Endothelial cell of umbilical vein (primary cell): Measurements from ENCODE around the gene IGSF5. TPM values are rescaled to one million over a fixed set of nuclear protein-coding genes. Genes with fewer than 3 reads are reported as not detected.

Experiments used
- BruUV-seq: library from RNA; stranded (reverse); fragments of 400-500 nt; replicated peaks from 2 replicates; lab custom pipeline; 2021; lab: Mats Ljungman, UMichigan
- CTCF ChIA-PET: fragments of 300-600, 350-600 bp; sonication (Branson Sonifier 250); formaldehyde crosslinking; loops from one replicate; lab custom pipeline; 2021; ENCODE audit warnings: antibody characterized with exemption, inconsistent platforms; lab: Charles Lee
- POLR2A ChIA-PET: fragments of 300-600, 350-600 bp; sonication (Branson Sonifier 250); formaldehyde crosslinking; loops from one replicate; lab custom pipeline; 2021; ENCODE audit warnings: antibody characterized with exemption, inconsistent platforms; lab: Charles Lee
- DNase-seq: peaks from one replicate; pipeline ENCODE4 v3.0.0-alpha.2; 2011; ENCODE audit warnings: low read depth, low spot score
- FAIRE-seq: peaks from 2 replicates; lab custom pipeline; 2011; peaks lifted over from hg19 to GRCh38; lab: Jason Lieb, UNC
- H2AFZ ChIP-seq: 2 replicates; pipeline ENCODE4 v1.6.0; 2012; ENCODE audit warnings: low read depth, low read length, control low read depth, inconsistent platforms
- H3K27ac ChIP-seq: 2 replicates; pipeline ENCODE4 v1.5.1; 2011; ENCODE audit warnings: low read depth, mild to moderate bottlenecking, control low read depth, low read length, moderate library complexity; ENCODE audit not compliant: insufficient read depth
- H3K27me3 ChIP-seq, 2 experiments: 2 replicates each; pipeline versions ENCODE4 v1.6.0 to v1.6.1; 2011; ENCODE audit warnings: low read length in 2 of 2, mixed read lengths in 1 of 2; ENCODE audit not compliant: control insufficient read depth in 2 of 2, insufficient read depth in 2 of 2
- H3K36me3 ChIP-seq, 2 experiments: 2 replicates in 1 of 2; 3 replicates in 1 of 2; pipeline ENCODE4 v1.5.1; 2011; ENCODE audit warnings: low read length in 2 of 2, mild to moderate bottlenecking in 1 of 2, moderate library complexity in 1 of 2; ENCODE audit not compliant: control insufficient read depth in 2 of 2, insufficient read depth in 2 of 2; ENCODE audit errors: extremely low read depth in 1 of 2
- H3K4me1 ChIP-seq: 3 replicates; pipeline ENCODE4 v1.5.1; 2011; ENCODE audit warnings: mild to moderate bottlenecking, low read length; ENCODE audit not compliant: control insufficient read depth, insufficient read depth; ENCODE audit errors: extremely low read depth
- H3K4me2 ChIP-seq: 2 replicates; pipeline ENCODE4 v1.6.1; 2011; ENCODE audit warnings: low read length, control low read depth, mixed read lengths; ENCODE audit not compliant: insufficient read depth
- H3K4me3 ChIP-seq, 3 experiments: fragments of 200-600 bp in 1 of 3; sonication (generic), shearing (Covaris generic) in 1 of 3; replicated peaks in 1 of 3; 2 replicates each; pipeline ENCODE4 v1.5.1; 2011 to 2016; ENCODE audit warnings: control low read depth in 3 of 3, low read length in 3 of 3, mild to moderate bottlenecking in 2 of 3, inconsistent platforms in 1 of 3, low read depth in 1 of 3, moderate library complexity in 1 of 3; ENCODE audit not compliant: insufficient read depth in 1 of 3
- H3K79me2 ChIP-seq: 2 replicates; pipeline ENCODE4 v1.6.0; 2012; ENCODE audit warnings: low read length, inconsistent platforms; ENCODE audit not compliant: control insufficient read depth, insufficient read depth
- H3K9ac ChIP-seq: replicated peaks from 2 replicates; pipeline ENCODE3; 2011; ENCODE audit warnings: low read length, control low read depth; ENCODE audit not compliant: insufficient read depth; ENCODE audit errors: extremely low read depth
- H3K9me1 ChIP-seq: replicated peaks from 3 replicates; pipeline ENCODE4 v1.6.0; 2011; ENCODE audit warnings: mild to moderate bottlenecking, low read length; ENCODE audit not compliant: control insufficient read depth, insufficient read depth; ENCODE audit errors: extremely low read depth
- H3K9me3 ChIP-seq: replicated peaks from 2 replicates; pipeline ENCODE4 v1.5.1; 2012; ENCODE audit warnings: low read length, inconsistent platforms; ENCODE audit not compliant: control insufficient read depth, insufficient read depth
- H4K20me1 ChIP-seq: replicated peaks from 2 replicates; pipeline ENCODE3; 2011; ENCODE audit warnings: mild to moderate bottlenecking, low read length; ENCODE audit not compliant: control insufficient read depth, insufficient read depth; ENCODE audit errors: extremely low read depth
- EZH2 ChIP-seq: IDR thresholded peaks from 2 replicates; pipeline ENCODE4 v1.6.1; 2012; ENCODE audit warnings: borderline replicate concordance, low read depth, mild to moderate bottlenecking, moderate library complexity, low read length, inconsistent platforms; ENCODE audit not compliant: severe bottlenecking
- FOS ChIP-seq: IDR thresholded peaks from 2 replicates; pipeline ENCODE4 v1.6.1; 2011; ENCODE audit warnings: mild to moderate bottlenecking, low read length, moderate library complexity, borderline replicate concordance; ENCODE audit not compliant: insufficient read depth
- GATA2 ChIP-seq: IDR thresholded peaks from 2 replicates; pipeline ENCODE4 v1.7.0; 2011; ENCODE audit warnings: low read depth, mild to moderate bottlenecking, moderate library complexity, mixed read lengths, low read length; ENCODE audit not compliant: insufficient read length, insufficient read depth
- JUN ChIP-seq: IDR thresholded peaks from 2 replicates; pipeline ENCODE4 v1.6.1; 2011; ENCODE audit warnings: borderline replicate concordance, low read depth; ENCODE audit not compliant: insufficient read length, insufficient read depth
- MAX ChIP-seq: IDR thresholded peaks from 2 replicates; pipeline ENCODE4 v1.6.1; 2011; ENCODE audit not compliant: insufficient read depth, insufficient read length
- MYC ChIP-seq: IDR thresholded peaks from one replicate; pipeline ENCODE4 v1.6.1; 2011; ENCODE audit warnings: mild to moderate bottlenecking, low read depth, low read length
- POLR2A ChIP-seq: IDR thresholded peaks from 2 replicates; pipeline ENCODE4 v1.6.1; 2012; ENCODE audit warnings: low read depth, mild to moderate bottlenecking, control low read depth, low read length
- POLR2AphosphoS5 ChIP-seq: IDR thresholded peaks from 2 replicates; pipeline ENCODE4 v1.6.1; 2012; ENCODE audit warnings: low read depth, mild to moderate bottlenecking, control low read depth, low read length, moderate library complexity; ENCODE audit not compliant: insufficient read depth
- dilution Hi-C: fragments of 300-500 bp; cut with MboI; formaldehyde crosslinking; loops from one replicate; pipeline ENCODE4 v1.15.0; 2019; ENCODE audit warnings: low sequenced_read_pairs; ENCODE audit not compliant: extremely low pct_ligation_motif_present
- intact Hi-C: fragments of 100-400 bp; cut with micrococcal nuclease; formaldehyde crosslinking; loops from one replicate; pipeline ENCODE4 v1.10.0; 2022
- polyA plus RNA-seq, 4 experiments: library from polyadenylated mRNA; depleted of rRNA in 3 of 4; stranded (reverse) in 3 of 4; unstranded in 1 of 4; fragments of >200 nt; gene quantifications; 2 replicates each; pipeline versions ENCODE4 v1.2.1 to v1.2.3, GENCODE V29; 2011 to 2012; ENCODE audit warnings: missing spikeins in 1 of 4
- total RNA-seq: library from RNA; stranded (reverse); gene quantifications from 2 replicates; pipeline ENCODE4 v1.2.3, GENCODE V29; 2021
- TF ChIP-seq, protein P1 (sequence below), 2 donors: IDR thresholded peaks; 1 replicate in 1 of 2; 2 replicates in 1 of 2; pipeline ENCODE4 v1.5.1; 2011; ENCODE audit warnings: low read length in 2 of 2, mild to moderate bottlenecking in 2 of 2, moderate library complexity in 2 of 2, control low read depth in 1 of 2, inconsistent platforms in 1 of 2, low read depth in 1 of 2; ENCODE audit not compliant: insufficient read depth in 1 of 2; ENCODE audit errors: extremely low read depth in 1 of 2

Gene IGSF5
- total and polyA plus RNA-seq, 2 donors (not counting 3 experiments of a cell fraction or from before 2014, with no cell fraction given), result not detected

- Histone ChIP-seq H3K9me1 (no peaks in the 10 kb centered on the region), H4K20me1 (no peaks in the 10 kb centered on the region), H3K9me3 (no peaks in the 10 kb centered on the region), H3K4me2 (no peak overlapping the region), H3K4me3 (no peak overlapping the region), H2AFZ (no peak overlapping the region), H3K4me1 (no peaks in the 10 kb centered on the region), H3K27me3 (no peaks in the 10 kb centered on the region), H3K79me2 (no peaks in the 10 kb centered on the region), H3K36me3 (no peaks in the 10 kb centered on the region), H3K9ac (no peak overlapping the region), H3K27ac (no peak overlapping the region)
- no TSS peak for BruUV-seq
- intact Hi-C loops (no loop called here), dilution Hi-C loops (no loop called here)
- ChIA-PET POLR2A (no interaction called here), CTCF (no interaction called here)
- TF ChIP-seq EZH2, result no peak
- no peak for TF ChIP-seq POLR2A
- no peak for TF ChIP-seq MAX
- TF ChIP-seq POLR2AphosphoS5, result no peak
- TF ChIP-seq GATA2, result no peak
- TF ChIP-seq, protein P1, sequence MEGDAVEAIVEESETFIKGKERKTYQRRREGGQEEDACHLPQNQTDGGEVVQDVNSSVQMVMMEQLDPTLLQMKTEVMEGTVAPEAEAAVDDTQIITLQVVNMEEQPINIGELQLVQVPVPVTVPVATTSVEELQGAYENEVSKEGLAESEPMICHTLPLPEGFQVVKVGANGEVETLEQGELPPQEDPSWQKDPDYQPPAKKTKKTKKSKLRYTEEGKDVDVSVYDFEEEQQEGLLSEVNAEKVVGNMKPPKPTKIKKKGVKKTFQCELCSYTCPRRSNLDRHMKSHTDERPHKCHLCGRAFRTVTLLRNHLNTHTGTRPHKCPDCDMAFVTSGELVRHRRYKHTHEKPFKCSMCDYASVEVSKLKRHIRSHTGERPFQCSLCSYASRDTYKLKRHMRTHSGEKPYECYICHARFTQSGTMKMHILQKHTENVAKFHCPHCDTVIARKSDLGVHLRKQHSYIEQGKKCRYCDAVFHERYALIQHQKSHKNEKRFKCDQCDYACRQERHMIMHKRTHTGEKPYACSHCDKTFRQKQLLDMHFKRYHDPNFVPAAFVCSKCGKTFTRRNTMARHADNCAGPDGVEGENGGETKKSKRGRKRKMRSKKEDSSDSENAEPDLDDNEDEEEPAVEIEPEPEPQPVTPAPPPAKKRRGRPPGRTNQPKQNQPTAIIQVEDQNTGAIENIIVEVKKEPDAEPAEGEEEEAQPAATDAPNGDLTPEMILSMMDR (IDR thresholded peaks at IDR 0.05; ENCODE audit: extremely low read depth in 1 of 2, insufficient read depth in 1 of 2, low read depth in 1 of 2, low read length in 2 of 2), result no peak
- no peak for TF ChIP-seq FOS
- TF ChIP-seq MYC, result no peak
- no peak for TF ChIP-seq JUN
- DNase-seq (no peak), FAIRE-seq (no peak)
These were observed 16.6 kb upstream of the IGSF5 start for GRCh38 chr21:39728341-39728740.
